NOMO-1 treated with dmso at 0.1 percent for 144 hours (cell line): ENCODE measurements around the gene SLC39A9.
"Not testable (repeated sequence)": the region's sequence is repeated elsewhere in the genome, so short reads cannot be mapped to it uniquely, and the experiment has no call there.

ENCODE experiments used
- DNase-seq: peaks from one replicate; lab custom pipeline; 2025; ENCODE audit not compliant: unreplicated experiment; lab: John Stamatoyannopoulos, UW

SLC39A9 gene

GRCh38 chr14:69366761-69367160, 31.7 kb upstream of the SLC39A9 start:
- no peak for DNase-seq

- DNase-seq, result no peak
Observed at GRCh38 chr14:69368381-69368780, 30.1 kb upstream of the SLC39A9 start.

- no peak for DNase-seq
Observed at GRCh38 chr14:69370061-69370460, 28.4 kb upstream of the SLC39A9 start.

GRCh38 chr14:69372146-69372545, 26.3 kb upstream of the SLC39A9 start:
- no peak for DNase-seq

GRCh38 chr14:69373104-69373503, 25.4 kb upstream of the SLC39A9 start:
- DNase-seq, result no peak

- no peak for DNase-seq
Observed at GRCh38 chr14:69374235-69374634, 24.3 kb upstream of the SLC39A9 start.

GRCh38 chr14:69375182-69375581, 23.3 kb upstream of the SLC39A9 start:
- DNase-seq, result no peak

GRCh38 chr14:69375722-69376121, 22.8 kb upstream of the SLC39A9 start:
- DNase-seq, result no peak

GRCh38 chr14:69376439-69376838, 22.1 kb upstream of the SLC39A9 start:
- no peak for DNase-seq

GRCh38 chr14:69378274-69378673, 20.2 kb upstream of the SLC39A9 start:
- DNase-seq, result no peak

GRCh38 chr14:69387311-69387710, 11.2 kb upstream of the SLC39A9 start:
- no peak for DNase-seq

GRCh38 chr14:69391400-69391799, 7.1 kb upstream of the SLC39A9 start:
- DNase-seq, result not testable (repeated sequence)

GRCh38 chr14:69392481-69392880, 6.0 kb upstream of the SLC39A9 start:
- no peak for DNase-seq

GRCh38 chr14:69395929-69396328, 2.6 kb upstream of the SLC39A9 start:
- no peak for DNase-seq

- no peak for DNase-seq
Observed at GRCh38 chr14:69398818-69399210, 322 bp downstream of the SLC39A9 start.

GRCh38 chr14:69399750-69400149, 1.3 kb downstream of the SLC39A9 start:
- DNase-seq, result no peak

- DNase-seq, result no peak
Observed at GRCh38 chr14:69400154-69400553, 1.7 kb downstream of the SLC39A9 start.

- no peak for DNase-seq
Observed at GRCh38 chr14:69401841-69402240, 3.3 kb downstream of the SLC39A9 start.

GRCh38 chr14:69404478-69404877, 6.0 kb downstream of the SLC39A9 start:
- no peak for DNase-seq

- no peak for DNase-seq
Observed at GRCh38 chr14:69404883-69405282, 6.4 kb downstream of the SLC39A9 start.

- DNase-seq, result no peak
Observed at GRCh38 chr14:69405762-69406161, 7.3 kb downstream of the SLC39A9 start.

- peak; percentile 28 for DNase-seq
Observed at GRCh38 chr14:69408331-69408960, 10.0 kb downstream of the SLC39A9 start.

GRCh38 chr14:69413483-69413882, 15.0 kb downstream of the SLC39A9 start:
- DNase-seq, result no peak
